Calu3 (cell line): ENCODE results near the gene CFAP44. TPM values are rescaled to one million over a fixed set of nuclear protein-coding genes. Genes with fewer than 3 reads are reported as not detected.

Experiments used
- BruUV-seq: library from RNA; stranded (reverse); fragments of 400-500 nt; replicated peaks from 2 replicates; lab custom pipeline; 2021; lab: Mats Ljungman, UMichigan
- CTCF ChIA-PET: fragments of 300-600 bp; sonication (Branson Sonifier 250); formaldehyde crosslinking; loops from one replicate; lab custom pipeline; 2022; ENCODE audit warnings: antibody characterized with exemption; lab: Charles Lee
- DNase-seq: peaks from one replicate; pipeline ENCODE4 v3.0.0; 2022
- H3K27ac Mint-ChIP-seq: one replicate; pipeline ENCODE4 v1.8.0; 2022; ENCODE audit warnings: mixed read lengths; ENCODE audit not compliant: unreplicated experiment
- H3K27me3 Mint-ChIP-seq: one replicate; pipeline ENCODE4 v1.8.0; 2022; ENCODE audit warnings: mixed read lengths; ENCODE audit not compliant: unreplicated experiment
- H3K36me3 Mint-ChIP-seq: one replicate; pipeline ENCODE4 v1.8.0; 2022; ENCODE audit warnings: mild to moderate bottlenecking, moderate library complexity, mixed read lengths; ENCODE audit not compliant: insufficient read depth, unreplicated experiment
- H3K4me1 Mint-ChIP-seq: one replicate; pipeline ENCODE4 v1.8.0; 2022; ENCODE audit warnings: mild to moderate bottlenecking, low read depth, mixed read lengths; ENCODE audit not compliant: unreplicated experiment
- H3K4me3 Mint-ChIP-seq: one replicate; pipeline ENCODE4 v1.8.0; 2022; ENCODE audit warnings: mild to moderate bottlenecking, low read depth, moderate library complexity, mixed read lengths; ENCODE audit not compliant: unreplicated experiment
- H3K9me3 Mint-ChIP-seq: one replicate; pipeline ENCODE4 v1.8.0; 2022; ENCODE audit warnings: low read depth, mixed read lengths; ENCODE audit not compliant: unreplicated experiment
- CTCF ChIP-seq: fragments of 200-600 bp; IDR thresholded peaks from one replicate; pipeline ENCODE4 v1.8.0; 2022; ENCODE audit warnings: antibody characterized with exemption; ENCODE audit not compliant: unreplicated experiment
- intact Hi-C: fragments of 100-400 bp; cut with micrococcal nuclease; formaldehyde crosslinking; loops from one replicate; pipeline ENCODE4 v1.10.0; 2022; ENCODE audit not compliant: unreplicated experiment
- microRNA-seq: library from miRNA; unstranded; fragments of <30 nt; microRNA quantifications from one replicate; pipeline ENCODE4 v1.2.0, GENCODE V29; 2022
- total RNA-seq: library from RNA; stranded (reverse); gene quantifications from 2 replicates; pipeline ENCODE4 v1.2.3, GENCODE V29; 2022

The CFAP44 gene
- total RNA-seq, 1 experiment from 2014 or later, result 13.1 TPM

GRCh38 chr3:113421082-113421481, 20.2 kb downstream of the CFAP44 start:
- H3K9me3 Mint-ChIP-seq, result peaks cover 6% of the 10 kb centered on the region
- H3K27me3 Mint-ChIP-seq, result no peaks in the 10 kb centered on the region
- H3K4me3 Mint-ChIP-seq, result no peak overlapping the region
- CTCF ChIA-PET, result no interaction called here
- no peaks in the 10 kb centered on the region for H3K36me3 Mint-ChIP-seq
- H3K4me1 Mint-ChIP-seq, result no peaks in the 10 kb centered on the region
- no TSS peak for BruUV-seq
- intact Hi-C loops, result no loop called here
- no peak overlapping the region for H3K27ac Mint-ChIP-seq
- no peak for TF ChIP-seq CTCF
- DNase-seq, result no peak

GRCh38 chr3:113409676-113410075, 31.6 kb downstream of the CFAP44 start:
- DNase-seq, result no peak
- BruUV-seq, result no TSS peak
- CTCF ChIA-PET, result no interaction called here
- intact Hi-C loops, result no loop called here
- no peak overlapping the region for H3K4me3 Mint-ChIP-seq
- H3K36me3 Mint-ChIP-seq, result no peaks in the 10 kb centered on the region
- H3K27me3 Mint-ChIP-seq, result no peaks in the 10 kb centered on the region
- TF ChIP-seq CTCF, result no peak
- H3K4me1 Mint-ChIP-seq, result no peaks in the 10 kb centered on the region
- peaks cover 5% of the 10 kb centered on the region for H3K9me3 Mint-ChIP-seq
- H3K27ac Mint-ChIP-seq, result no peak overlapping the region

- CTCF ChIA-PET, result no interaction called here
- intact Hi-C loops, result no loop called here
- Mint-ChIP-seq H3K4me3 (no peak overlapping the region), H3K36me3 (no peaks in the 10 kb centered on the region), H3K27me3 (no peaks in the 10 kb centered on the region), H3K4me1 (no peaks in the 10 kb centered on the region), H3K9me3 (no peaks in the 10 kb centered on the region), H3K27ac (no peak overlapping the region)
- no peak for DNase-seq
- no TSS peak for BruUV-seq
- no peak for TF ChIP-seq CTCF
These were observed 36.1 kb downstream of the CFAP44 start for GRCh38 chr3:113405180-113405579.

- intact Hi-C loops, result no loop called here
- Mint-ChIP-seq H3K27ac (no peak overlapping the region), H3K27me3 (no peaks in the 10 kb centered on the region), H3K4me3 (no peak overlapping the region), H3K9me3 (no peaks in the 10 kb centered on the region), H3K4me1 (no peaks in the 10 kb centered on the region), H3K36me3 (no peaks in the 10 kb centered on the region)
- no peak for DNase-seq
- BruUV-seq, result no TSS peak
- TF ChIP-seq CTCF, result no peak
- CTCF ChIA-PET, result no interaction called here
These were observed 36.7 kb downstream of the CFAP44 start for GRCh38 chr3:113404637-113405036.

Small RNA genes within 50 kb of the gene (microRNA-seq; reads per million reads assigned to microRNA genes)
- gene MIR8076, result not detected

Other genes with a start within 250 kb of the CFAP44 start
- gene BOC, start 229.9 kb downstream of the CFAP44 start, total RNA-seq, result 0.07 and 0.32 TPM in 2 replicates
- gene SPICE1, start 73.7 kb upstream of the CFAP44 start, total RNA-seq, result 20.0 and 21.9 TPM in 2 replicates
- gene SIDT1, start 91.1 kb upstream of the CFAP44 start, total RNA-seq, result 0.87 and 1.5 TPM in 2 replicates